Measurements from ENCODE around the gene SLC35A3. TPM values are rescaled to one million over a fixed set of nuclear protein-coding genes. Genes with fewer than 3 reads are reported as not detected.

Gene SLC35A3
- total and polyA plus RNA-seq, 9 of the 15 experiments (the other 6 are each of a cell fraction or from before 2014, with no cell fraction given), result 3.5 to 21.7 (median 13.2) TPM

DNA sequence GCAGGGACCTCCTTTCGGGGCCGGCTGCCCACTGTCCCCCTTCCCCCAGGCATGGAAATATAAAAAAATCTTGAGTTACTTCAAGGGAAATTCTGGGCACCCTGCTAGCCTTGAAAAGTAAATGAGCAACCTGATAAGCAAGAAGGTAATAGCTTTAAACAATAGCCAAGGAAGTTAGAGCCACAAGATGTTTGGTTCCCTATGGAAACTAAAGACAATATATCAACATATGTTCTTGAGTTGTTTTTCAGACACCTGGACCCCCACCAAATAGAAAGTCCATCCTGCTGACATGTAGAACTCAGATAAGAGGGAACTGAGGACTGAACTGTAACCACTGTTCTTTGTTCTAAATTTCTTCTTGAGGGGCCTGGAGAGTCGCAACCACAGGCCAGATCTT lies 19.3 kb upstream of the SLC35A3 start:
- no peak for DNase-seq (ENCODE audit: extremely low read depth in 1 of 4, low spot score in 3 of 4)
- CTCF ChIA-PET (ENCODE audit: low intra/inter-chr PET ratio), result no interaction called here
- 68% methylated on average over 3 of the region's 3 CpGs for WGBS (ENCODE audit: insufficient coverage, low coverage, missing lambda C conversion rate)

More for the DNA sequence above, 19.3 kb upstream of the SLC35A3 start:
- H4K20me1 ChIP-seq (replicated peaks; ENCODE audit: control insufficient read depth, insufficient read depth, low read length), result no peaks in the 10 kb centered on the region
- POLR2A ChIA-PET, result interaction anchor here (0.6 kb wide), 1 partner anchor 132 kb away, joined by 5 read pairs; no protein-coding TSS in a partner anchor
- no peak overlapping the region for H3K4me2 ChIP-seq (ENCODE audit: insufficient read depth, low read length)
- no peak overlapping the region for H3K27ac ChIP-seq (ENCODE audit: extremely low read depth, low read depth, low read length)
- no peaks in the 10 kb centered on the region for H3K9me1 ChIP-seq (ENCODE audit: control insufficient read depth, insufficient read depth, low read length)
- ATAC-seq, result no peak
- no peak overlapping the region for H3K4me3 ChIP-seq
- no peak overlapping the region for H3K9ac ChIP-seq (ENCODE audit: insufficient read depth in 1 of 2, low read depth in 2 of 2, low read length in 2 of 2)
- no peaks in the 10 kb centered on the region for H3K4me1 ChIP-seq (replicated peaks in 1 of 2; ENCODE audit: control insufficient read depth in 2 of 2, insufficient read depth in 2 of 2, low read length in 2 of 2)
- no peak overlapping the region for H2AFZ ChIP-seq (ENCODE audit: low read depth, low read length)
- no peaks in the 10 kb centered on the region for H3K36me3 ChIP-seq (ENCODE audit: control insufficient read depth, insufficient read depth, low read length)
- BruUV-seq (replicated peaks), result no TSS peak
- H3K27me3 ChIP-seq (ENCODE audit: control insufficient read depth in 2 of 2, insufficient read depth in 2 of 2, low read length in 2 of 2), result no peaks in the 10 kb centered on the region
- no peaks in the 10 kb centered on the region for H3K9me3 ChIP-seq (replicated peaks; ENCODE audit: control insufficient read depth, insufficient read depth, low read depth, low read length)
- no peak for FAIRE-seq
- in situ Hi-C loops (cut with MboI), result no loop called here
- TF ChIP-seq, protein P1, sequence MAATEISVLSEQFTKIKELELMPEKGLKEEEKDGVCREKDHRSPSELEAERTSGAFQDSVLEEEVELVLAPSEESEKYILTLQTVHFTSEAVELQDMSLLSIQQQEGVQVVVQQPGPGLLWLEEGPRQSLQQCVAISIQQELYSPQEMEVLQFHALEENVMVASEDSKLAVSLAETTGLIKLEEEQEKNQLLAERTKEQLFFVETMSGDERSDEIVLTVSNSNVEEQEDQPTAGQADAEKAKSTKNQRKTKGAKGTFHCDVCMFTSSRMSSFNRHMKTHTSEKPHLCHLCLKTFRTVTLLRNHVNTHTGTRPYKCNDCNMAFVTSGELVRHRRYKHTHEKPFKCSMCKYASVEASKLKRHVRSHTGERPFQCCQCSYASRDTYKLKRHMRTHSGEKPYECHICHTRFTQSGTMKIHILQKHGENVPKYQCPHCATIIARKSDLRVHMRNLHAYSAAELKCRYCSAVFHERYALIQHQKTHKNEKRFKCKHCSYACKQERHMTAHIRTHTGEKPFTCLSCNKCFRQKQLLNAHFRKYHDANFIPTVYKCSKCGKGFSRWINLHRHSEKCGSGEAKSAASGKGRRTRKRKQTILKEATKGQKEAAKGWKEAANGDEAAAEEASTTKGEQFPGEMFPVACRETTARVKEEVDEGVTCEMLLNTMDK (IDR thresholded peaks at IDR 0.05; ENCODE audit: borderline replicate concordance, insufficient read depth, low read depth, low read length, poor library complexity, severe bottlenecking), result no peak
- TF ChIP-seq NFRKB (IDR thresholded peaks at IDR 0.05; ENCODE audit: low read depth), result no peak
- TF ChIP-seq CBX3 (IDR thresholded peaks at IDR 0.05; ENCODE audit: borderline replicate concordance in 1 of 2, low read length in 2 of 2), result no peak
- TF ChIP-seq USF1 (CRISPR knock-in tag; IDR thresholded peaks at IDR 0.05), result no peak
- TF ChIP-seq, protein P2, sequence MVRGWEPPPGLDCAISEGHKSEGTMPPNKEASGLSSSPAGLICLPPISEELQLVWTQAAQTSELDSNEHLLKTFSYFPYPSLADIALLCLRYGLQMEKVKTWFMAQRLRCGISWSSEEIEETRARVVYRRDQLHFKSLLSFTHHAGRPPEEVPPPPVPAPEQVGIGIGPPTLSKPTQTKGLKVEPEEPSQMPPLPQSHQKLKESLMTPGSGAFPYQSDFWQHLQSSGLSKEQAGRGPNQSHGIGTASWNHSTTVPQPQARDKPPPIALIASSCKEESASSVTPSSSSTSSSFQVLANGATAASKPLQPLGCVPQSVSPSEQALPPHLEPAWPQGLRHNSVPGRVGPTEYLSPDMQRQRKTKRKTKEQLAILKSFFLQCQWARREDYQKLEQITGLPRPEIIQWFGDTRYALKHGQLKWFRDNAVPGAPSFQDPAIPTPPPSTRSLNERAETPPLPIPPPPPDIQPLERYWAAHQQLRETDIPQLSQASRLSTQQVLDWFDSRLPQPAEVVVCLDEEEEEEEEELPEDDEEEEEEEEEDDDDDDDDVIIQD (CRISPR knock-in tag; IDR thresholded peaks at IDR 0.05), result no peak
- no peak for TF ChIP-seq WHSC1 (IDR thresholded peaks at IDR 0.05; ENCODE audit: low read length)
- TF ChIP-seq, protein P3, sequence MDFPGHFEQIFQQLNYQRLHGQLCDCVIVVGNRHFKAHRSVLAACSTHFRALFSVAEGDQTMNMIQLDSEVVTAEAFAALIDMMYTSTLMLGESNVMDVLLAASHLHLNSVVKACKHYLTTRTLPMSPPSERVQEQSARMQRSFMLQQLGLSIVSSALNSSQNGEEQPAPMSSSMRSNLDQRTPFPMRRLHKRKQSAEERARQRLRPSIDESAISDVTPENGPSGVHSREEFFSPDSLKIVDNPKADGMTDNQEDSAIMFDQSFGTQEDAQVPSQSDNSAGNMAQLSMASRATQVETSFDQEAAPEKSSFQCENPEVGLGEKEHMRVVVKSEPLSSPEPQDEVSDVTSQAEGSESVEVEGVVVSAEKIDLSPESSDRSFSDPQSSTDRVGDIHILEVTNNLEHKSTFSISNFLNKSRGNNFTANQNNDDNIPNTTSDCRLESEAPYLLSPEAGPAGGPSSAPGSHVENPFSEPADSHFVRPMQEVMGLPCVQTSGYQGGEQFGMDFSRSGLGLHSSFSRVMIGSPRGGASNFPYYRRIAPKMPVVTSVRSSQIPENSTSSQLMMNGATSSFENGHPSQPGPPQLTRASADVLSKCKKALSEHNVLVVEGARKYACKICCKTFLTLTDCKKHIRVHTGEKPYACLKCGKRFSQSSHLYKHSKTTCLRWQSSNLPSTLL (IDR thresholded peaks at IDR 0.05), result no peak
- TF ChIP-seq ZNF668 (CRISPR knock-in tag; IDR thresholded peaks at IDR 0.05), result no peak
- no peak for TF ChIP-seq XRCC3 (IDR thresholded peaks at IDR 0.05)
- TF ChIP-seq SNRNP70 (optimal IDR thresholded peaks at IDR 0.05; ENCODE audit: low read depth, low read length), result no peak
- intact Hi-C loops (cut with micrococcal nuclease), result no loop called here
- no peaks in the 10 kb centered on the region for H3K79me2 ChIP-seq (ENCODE audit: control insufficient read depth, insufficient read depth, low read length)
